HCT116 (cell line): ENCODE measurements around the gene HSPA12B.

Experiments
- ATF3 ChIP-seq: IDR thresholded peaks from 2 replicates; pipeline ENCODE4 v1.6.1; 2012
- CTCF ChIP-seq, 3 experiments: fragments of 200-600 bp in 1 of 3; sonication (generic) in 1 of 3; IDR thresholded peaks in 2 of 3; conservative IDR thresholded peaks in 1 of 3; 2 replicates each; pipeline ENCODE4 v1.5.1; 2012 to 2017; ENCODE audit warnings: low read depth in 2 of 3, low read length in 2 of 3, antibody characterized with exemption in 1 of 3, borderline replicate concordance in 1 of 3, control low read depth in 1 of 3, mild to moderate bottlenecking in 1 of 3, mixed read lengths in 1 of 3, mixed run types in 1 of 3, moderate library complexity in 1 of 3; ENCODE audit not compliant: insufficient read depth in 1 of 3
- ELF1 ChIP-seq: IDR thresholded peaks from 2 replicates; pipeline ENCODE4 v1.6.1; 2012; ENCODE audit warnings: low read depth, borderline replicate concordance
- EZH2 ChIP-seq: fragments of 200-600 bp; sonication (generic); IDR thresholded peaks from 2 replicates; pipeline ENCODE4 v1.6.1; 2017; ENCODE audit warnings: antibody characterized with exemption, mixed run types
- FOSL1 ChIP-seq: IDR thresholded peaks from 2 replicates; pipeline ENCODE4 v1.6.1; 2012; ENCODE audit warnings: low read depth
- MAX ChIP-seq: IDR thresholded peaks from 2 replicates; pipeline ENCODE4 v1.6.1; 2012
- POLR2A ChIP-seq: IDR thresholded peaks from 2 replicates; pipeline ENCODE4 v1.7.0; 2011; ENCODE audit warnings: borderline replicate concordance; ENCODE audit not compliant: insufficient read depth, insufficient read length; ENCODE audit errors: extremely low read depth
- POLR2AphosphoS5 ChIP-seq: IDR thresholded peaks from 2 replicates; pipeline ENCODE4 v1.6.1; 2011; ENCODE audit warnings: mild to moderate bottlenecking, low read depth, low read length, moderate library complexity
- YY1 ChIP-seq: IDR thresholded peaks from 2 replicates; pipeline ENCODE4 v1.6.1; 2011; ENCODE audit warnings: low read length, low read depth, moderate library complexity, mild to moderate bottlenecking; ENCODE audit not compliant: insufficient replicate concordance; ENCODE audit errors: extremely low read depth
- ZFX ChIP-seq: fragments of 450-650 bp; IDR thresholded peaks from 2 replicates; pipeline ENCODE4 v1.6.1; 2017
- ZNF274 ChIP-seq: fragments of 200-500 bp; sonication (Bioruptor generic); IDR thresholded peaks from 2 replicates; pipeline ENCODE4 v1.6.1; 2014; ENCODE audit warnings: mild to moderate bottlenecking, low read depth, low read length, inconsistent platforms

- TF ChIP-seq YY1, result no peak
- no peak for TF ChIP-seq CTCF (IDR thresholded peaks at IDR 0.05 in 2 of 3, conservative IDR thresholded peaks at IDR 0.05 in 1 of 3; ENCODE audit: borderline replicate concordance in 1 of 3, insufficient read depth in 1 of 3, low read depth in 2 of 3, low read length in 2 of 3)
- no peak for TF ChIP-seq POLR2A
- TF ChIP-seq ZNF274, result no peak
- no peak for TF ChIP-seq FOSL1
- TF ChIP-seq EZH2, result no peak
- TF ChIP-seq ZFX, result no peak
- TF ChIP-seq ATF3, result no peak
- no peak for TF ChIP-seq MAX
- no peak for TF ChIP-seq ELF1
- TF ChIP-seq POLR2AphosphoS5, result no peak
Measured at GRCh38 chr20:3751305-3751674, 18.8 kb downstream of the HSPA12B start.
